ENCODE results near the gene DHX15. TPM values are rescaled to one million over a fixed set of nuclear protein-coding genes. Genes with fewer than 3 reads are reported as not detected.

Gene DHX15
- total and polyA plus RNA-seq, 2 experiments from 2014 or later, result 80.4 to 117 TPM

DNA sequence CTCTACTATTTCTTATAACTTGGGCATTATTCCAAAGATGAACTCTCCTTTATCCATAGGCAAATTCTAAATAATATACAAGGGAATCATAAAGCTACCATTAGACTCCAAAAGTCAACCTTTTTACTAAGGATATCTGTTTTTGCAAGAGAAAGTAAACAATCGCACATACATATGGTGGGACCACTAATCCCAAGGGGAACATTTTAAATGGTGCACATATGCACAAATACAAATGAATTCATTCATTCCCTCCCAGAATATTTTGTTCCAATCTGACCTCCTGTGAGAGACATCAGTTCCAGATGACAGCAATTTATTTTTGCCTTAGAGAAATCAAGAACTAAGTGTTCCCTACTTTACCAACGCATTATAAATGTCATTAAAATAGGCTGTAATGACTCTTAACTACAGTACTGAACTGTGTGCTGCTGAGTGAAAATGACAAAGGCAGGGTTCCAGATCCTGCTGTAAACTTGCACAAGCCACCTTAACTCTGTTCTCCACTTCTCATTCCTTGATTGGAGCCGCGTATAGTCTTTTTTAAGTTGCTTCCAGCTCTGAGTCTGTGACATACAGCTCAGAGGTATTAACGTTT lies 2.0 kb downstream of the DHX15 start:
- H3K9me2 ChIP-seq (ENCODE audit: insufficient read depth), result no peaks in the 10 kb centered on the region
- no peaks in the 10 kb centered on the region for H3K9me3 ChIP-seq (ENCODE audit: low read depth)
- no peaks in the 10 kb centered on the region for H3K36me3 ChIP-seq (ENCODE audit: low read depth)
- DNase-seq, result peak; percentile 42
- H3K27ac ChIP-seq, result peak overlapping the region; percentile 96; the same call in 1 of the 2 replicates
- peak overlapping the region; percentile 100 for H3K9ac ChIP-seq
- no peaks in the 10 kb centered on the region for H3K27me3 ChIP-seq (replicated peaks; ENCODE audit: insufficient read depth)
- 2 to 4% methylated on average over 5 of the region's 5 CpGs for WGBS, 2 experiments (ENCODE audit: low coverage in 1 of 2, low lambda C conversion rate in 2 of 2, missing lambda C conversion rate in 2 of 2)
- peaks cover 11% of the 10 kb centered on the region; the same call in 1 of the 2 replicates for H3F3A ChIP-seq (ENCODE audit: insufficient read depth)
- in situ Hi-C loops (cut with MboI), result no loop called here
- peaks cover 38% of the 10 kb centered on the region for H4K20me1 ChIP-seq (ENCODE audit: insufficient read depth)
- peak overlapping the region; percentile 91 for H3K4me2 ChIP-seq (ENCODE audit: unreplicated experiment)
- H3K4me3 ChIP-seq, result peak overlapping the region; percentile 98
- H2AFZ ChIP-seq, result no peak overlapping the region
- H3K79me2 ChIP-seq (ENCODE audit: insufficient read depth), result peaks cover 70% of the 10 kb centered on the region
- TF ChIP-seq EZH2phosphoT487 (IDR thresholded peaks at IDR 0.05; ENCODE audit: insufficient read depth, low read depth), result no peak
- TF ChIP-seq EZH2 (IDR thresholded peaks at IDR 0.05; ENCODE audit: insufficient read depth, poor library complexity, severe bottlenecking), result no peak
- H3K4me1 ChIP-seq (ENCODE audit: insufficient read depth), result peaks cover 14% of the 10 kb centered on the region; the same call in 1 of the 2 replicates

DNA sequence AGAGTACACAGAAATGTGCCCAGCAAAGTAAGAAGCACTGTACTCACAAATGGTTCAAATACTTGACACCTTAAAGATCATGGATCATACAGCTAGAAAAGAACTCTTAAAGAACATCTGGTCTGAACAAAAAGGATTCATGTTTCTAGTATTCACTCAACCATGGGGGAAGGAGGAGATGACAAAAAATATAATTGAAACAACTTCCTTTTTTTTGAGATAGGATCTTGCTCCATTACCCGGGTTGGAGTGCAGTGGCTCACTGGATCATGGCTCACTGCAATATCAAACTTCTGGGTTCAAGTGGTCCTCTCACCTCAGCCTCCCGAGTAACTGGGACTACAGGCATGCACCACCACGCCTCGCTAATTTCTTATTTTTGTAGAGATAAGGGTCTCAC lies 6.0 kb downstream of the DHX15 start:
- no peak overlapping the region for H3K4me3 ChIP-seq
- TF ChIP-seq EZH2 (IDR thresholded peaks at IDR 0.05; ENCODE audit: insufficient read depth, poor library complexity, severe bottlenecking), result no peak
- TF ChIP-seq EZH2phosphoT487 (IDR thresholded peaks at IDR 0.05; ENCODE audit: insufficient read depth, low read depth), result no peak
- no peak overlapping the region for H3K4me2 ChIP-seq (ENCODE audit: unreplicated experiment)
- 87 to 89% methylated on average over 4 of the region's 4 CpGs for WGBS, 2 experiments (ENCODE audit: low coverage in 1 of 2, low lambda C conversion rate in 2 of 2, missing lambda C conversion rate in 2 of 2)
- in situ Hi-C loops (cut with MboI), result no loop called here
- no peak overlapping the region for H2AFZ ChIP-seq
- H3F3A ChIP-seq (ENCODE audit: insufficient read depth), result peaks cover 11% of the 10 kb centered on the region; the same call in 1 of the 2 replicates
- no peak overlapping the region for H3K9ac ChIP-seq
- peaks cover 32% of the 10 kb centered on the region for H3K36me3 ChIP-seq (ENCODE audit: low read depth)
- no peaks in the 10 kb centered on the region for H3K9me2 ChIP-seq (ENCODE audit: insufficient read depth)
- H4K20me1 ChIP-seq (ENCODE audit: insufficient read depth), result peaks cover 46% of the 10 kb centered on the region
- peaks cover 14% of the 10 kb centered on the region; the same call in 1 of the 2 replicates for H3K4me1 ChIP-seq (ENCODE audit: insufficient read depth)
- no peak for DNase-seq
- peaks cover 100% of the 10 kb centered on the region for H3K79me2 ChIP-seq (ENCODE audit: insufficient read depth)
- H3K27ac ChIP-seq, result no peak overlapping the region
- no peaks in the 10 kb centered on the region for H3K9me3 ChIP-seq (ENCODE audit: low read depth)
- no peaks in the 10 kb centered on the region for H3K27me3 ChIP-seq (replicated peaks; ENCODE audit: insufficient read depth)

DNA sequence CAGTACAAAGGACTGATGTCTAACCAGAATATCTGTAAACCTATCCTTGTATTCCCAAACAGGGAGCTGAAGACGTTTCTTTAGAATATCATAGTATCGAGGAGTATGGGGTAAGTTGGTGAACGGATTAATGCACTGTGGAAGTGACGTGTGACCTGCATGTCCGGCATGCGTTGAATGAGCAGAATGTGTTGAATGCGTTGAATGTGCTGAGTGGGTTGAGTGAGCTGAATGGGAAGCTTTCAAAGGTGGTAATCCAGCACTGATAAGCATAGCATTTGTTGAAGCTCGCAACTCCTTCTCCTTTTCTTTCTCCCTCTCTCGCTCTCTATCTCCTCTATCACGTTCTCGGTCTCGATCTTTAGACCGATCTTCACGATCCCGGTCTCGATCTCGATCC lies 8.1 kb downstream of the DHX15 start:
- H3F3A ChIP-seq (ENCODE audit: insufficient read depth), result 0 out of 2 replicates have a peak, but pooled peaks cover 4% of the 10 kb centered on the region
- H3K9ac ChIP-seq, result no peak overlapping the region
- in situ Hi-C loops (cut with MboI), result no loop called here
- peaks cover 33% of the 10 kb centered on the region for H4K20me1 ChIP-seq (ENCODE audit: insufficient read depth)
- no peak overlapping the region for H2AFZ ChIP-seq
- H3K4me3 ChIP-seq, result no peak overlapping the region
- no peak for DNase-seq
- H3K4me2 ChIP-seq (ENCODE audit: unreplicated experiment), result no peak overlapping the region
- peaks cover 100% of the 10 kb centered on the region for H3K79me2 ChIP-seq (ENCODE audit: insufficient read depth)
- 92 to 95% methylated on average over 17 of the region's 17 CpGs for WGBS, 2 experiments (ENCODE audit: low coverage in 1 of 2, low lambda C conversion rate in 2 of 2, missing lambda C conversion rate in 2 of 2)
- H3K9me2 ChIP-seq (ENCODE audit: insufficient read depth), result no peaks in the 10 kb centered on the region
- H3K36me3 ChIP-seq (ENCODE audit: low read depth), result peaks cover 46% of the 10 kb centered on the region
- no peaks in the 10 kb centered on the region for H3K27me3 ChIP-seq (replicated peaks; ENCODE audit: insufficient read depth)
- no peak overlapping the region for H3K27ac ChIP-seq
- peaks cover 3% of the 10 kb centered on the region; the same call in 1 of the 2 replicates for H3K4me1 ChIP-seq (ENCODE audit: insufficient read depth)
- H3K9me3 ChIP-seq (ENCODE audit: low read depth), result no peaks in the 10 kb centered on the region
- TF ChIP-seq EZH2 (IDR thresholded peaks at IDR 0.05; ENCODE audit: insufficient read depth, poor library complexity, severe bottlenecking) (no peak), EZH2phosphoT487 (IDR thresholded peaks at IDR 0.05; ENCODE audit: insufficient read depth, low read depth) (no peak)

- Histone ChIP-seq H3K9me3 (ENCODE audit: low read depth) (no peaks in the 10 kb centered on the region), H3K27ac (no peak overlapping the region), H3K27me3 (replicated peaks; ENCODE audit: insufficient read depth) (no peaks in the 10 kb centered on the region), H3K4me2 (ENCODE audit: unreplicated experiment) (no peak overlapping the region), H3K79me2 (ENCODE audit: insufficient read depth) (peaks cover 100% of the 10 kb centered on the region), H4K20me1 (ENCODE audit: insufficient read depth) (peaks cover 33% of the 10 kb centered on the region), H3K4me1 (ENCODE audit: insufficient read depth) (peaks cover 7% of the 10 kb centered on the region; the same call in 1 of the 2 replicates), H3K4me3 (no peak overlapping the region), H3K9ac (no peak overlapping the region), H3K9me2 (ENCODE audit: insufficient read depth) (no peaks in the 10 kb centered on the region), H3K36me3 (ENCODE audit: low read depth) (peaks cover 61% of the 10 kb centered on the region), H2AFZ (no peak overlapping the region), H3F3A (ENCODE audit: insufficient read depth) (peaks cover 12% of the 10 kb centered on the region; the same call in 1 of the 2 replicates)
- DNase-seq, result no peak
- TF ChIP-seq EZH2 (IDR thresholded peaks at IDR 0.05; ENCODE audit: insufficient read depth, poor library complexity, severe bottlenecking) (no peak), EZH2phosphoT487 (IDR thresholded peaks at IDR 0.05; ENCODE audit: insufficient read depth, low read depth) (no peak)
- in situ Hi-C loops (cut with MboI), result no loop called here
Observed at GRCh38 chr4:24574236-24574635, 10.1 kb downstream of the DHX15 start.

Data from GM23248 (cell line).